ENCODE results near the gene POLR2J2.
"Not testable (repeated sequence)": the region's sequence is repeated elsewhere in the genome, so short reads cannot be mapped to it uniquely, and the experiment has no call there.

- TF ChIP-seq, protein P1, sequence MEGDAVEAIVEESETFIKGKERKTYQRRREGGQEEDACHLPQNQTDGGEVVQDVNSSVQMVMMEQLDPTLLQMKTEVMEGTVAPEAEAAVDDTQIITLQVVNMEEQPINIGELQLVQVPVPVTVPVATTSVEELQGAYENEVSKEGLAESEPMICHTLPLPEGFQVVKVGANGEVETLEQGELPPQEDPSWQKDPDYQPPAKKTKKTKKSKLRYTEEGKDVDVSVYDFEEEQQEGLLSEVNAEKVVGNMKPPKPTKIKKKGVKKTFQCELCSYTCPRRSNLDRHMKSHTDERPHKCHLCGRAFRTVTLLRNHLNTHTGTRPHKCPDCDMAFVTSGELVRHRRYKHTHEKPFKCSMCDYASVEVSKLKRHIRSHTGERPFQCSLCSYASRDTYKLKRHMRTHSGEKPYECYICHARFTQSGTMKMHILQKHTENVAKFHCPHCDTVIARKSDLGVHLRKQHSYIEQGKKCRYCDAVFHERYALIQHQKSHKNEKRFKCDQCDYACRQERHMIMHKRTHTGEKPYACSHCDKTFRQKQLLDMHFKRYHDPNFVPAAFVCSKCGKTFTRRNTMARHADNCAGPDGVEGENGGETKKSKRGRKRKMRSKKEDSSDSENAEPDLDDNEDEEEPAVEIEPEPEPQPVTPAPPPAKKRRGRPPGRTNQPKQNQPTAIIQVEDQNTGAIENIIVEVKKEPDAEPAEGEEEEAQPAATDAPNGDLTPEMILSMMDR (conservative IDR thresholded peaks at IDR 0.05; ENCODE audit: low read depth, low read length) = not testable (repeated sequence)
- not testable (repeated sequence) for TF ChIP-seq EZH2 (IDR thresholded peaks at IDR 0.05; ENCODE audit: borderline replicate concordance, low read depth, low read length, poor library complexity, severe bottlenecking)
These were observed 26.4 kb upstream of the POLR2J2 start for GRCh38 chr7:102697642-102698512.

All from A673 (cell line).